ENCODE results near the gene OGT. TPM values are rescaled to one million over a fixed set of nuclear protein-coding genes. Genes with fewer than 3 reads are reported as not detected.

OGT gene
- total RNA-seq, 4 donors from 2014 or later: 72.2 to 139 (median 90.6) TPM

- H3K4me3 ChIP-seq (ENCODE audit: low read depth, poor library complexity, severe bottlenecking): no peak overlapping the region
- no peak for DNase-seq (ENCODE audit: low spot score in 2 of 2)
- intact Hi-C loops (cut with DNase I; ENCODE audit: low total_unique reads): no loop called here
- WGBS, 2 donors: 66 to 93% methylated on average over 2 of the region's 2 CpGs
- TF ChIP-seq, protein P1, sequence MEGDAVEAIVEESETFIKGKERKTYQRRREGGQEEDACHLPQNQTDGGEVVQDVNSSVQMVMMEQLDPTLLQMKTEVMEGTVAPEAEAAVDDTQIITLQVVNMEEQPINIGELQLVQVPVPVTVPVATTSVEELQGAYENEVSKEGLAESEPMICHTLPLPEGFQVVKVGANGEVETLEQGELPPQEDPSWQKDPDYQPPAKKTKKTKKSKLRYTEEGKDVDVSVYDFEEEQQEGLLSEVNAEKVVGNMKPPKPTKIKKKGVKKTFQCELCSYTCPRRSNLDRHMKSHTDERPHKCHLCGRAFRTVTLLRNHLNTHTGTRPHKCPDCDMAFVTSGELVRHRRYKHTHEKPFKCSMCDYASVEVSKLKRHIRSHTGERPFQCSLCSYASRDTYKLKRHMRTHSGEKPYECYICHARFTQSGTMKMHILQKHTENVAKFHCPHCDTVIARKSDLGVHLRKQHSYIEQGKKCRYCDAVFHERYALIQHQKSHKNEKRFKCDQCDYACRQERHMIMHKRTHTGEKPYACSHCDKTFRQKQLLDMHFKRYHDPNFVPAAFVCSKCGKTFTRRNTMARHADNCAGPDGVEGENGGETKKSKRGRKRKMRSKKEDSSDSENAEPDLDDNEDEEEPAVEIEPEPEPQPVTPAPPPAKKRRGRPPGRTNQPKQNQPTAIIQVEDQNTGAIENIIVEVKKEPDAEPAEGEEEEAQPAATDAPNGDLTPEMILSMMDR (IDR thresholded peaks at IDR 0.05): no peak
- TF ChIP-seq POLR2A (IDR thresholded peaks at IDR 0.05): no peak
These were observed 40.7 kb downstream of the OGT start for GRCh38 chrX:71573590-71573989.

DNA sequence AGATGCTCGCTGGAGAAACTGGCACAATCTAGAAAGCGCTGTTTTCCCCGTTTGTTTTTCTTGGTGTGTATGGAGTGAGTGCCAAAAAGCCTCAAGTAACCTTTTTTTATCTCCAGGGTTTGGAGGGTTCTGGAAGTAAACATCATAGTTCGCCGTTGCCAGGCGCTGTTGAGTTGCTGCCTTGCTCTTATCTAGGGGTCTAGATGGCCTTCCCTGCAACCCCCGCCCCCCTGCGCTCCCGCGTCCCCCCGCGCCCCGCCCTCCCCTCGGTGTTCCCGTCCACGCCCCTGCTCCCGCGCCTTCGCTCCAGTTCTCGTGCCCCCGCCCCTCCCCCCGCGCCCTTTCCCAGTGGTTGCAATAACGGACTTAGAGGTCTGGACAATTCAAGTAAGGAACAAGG is 44.8 kb downstream of the OGT start:
- intact Hi-C loops (cut with DNase I; ENCODE audit: low total_unique reads): no loop called here
- TF ChIP-seq, protein P1 (IDR thresholded peaks at IDR 0.05): no peak
- TF ChIP-seq POLR2A (IDR thresholded peaks at IDR 0.05): no peak
- H3K4me3 ChIP-seq (ENCODE audit: low read depth, poor library complexity, severe bottlenecking): no peak overlapping the region
- 87 to 89% methylated on average over 19 to 24 of the region's 24 CpGs for WGBS, 2 donors
- no peak for DNase-seq (ENCODE audit: low spot score in 2 of 2)

GRCh38 chrX:71578253-71579135 is 45.6 kb downstream of the OGT start, which contains the start of gene GCNA:
TSS of gene GCNA (plus strand) at chrX:71578437. CDS start at chrX:71580822, 2,385 bp downstream.
- no peak within 1 kb of the TSS for H3K4me3 ChIP-seq (ENCODE audit: low read depth, poor library complexity, severe bottlenecking)
- 96 to 97% methylated on average over 39 to 48 of the region's 48 CpGs for WGBS, 2 donors
- intact Hi-C loops (cut with DNase I; ENCODE audit: low total_unique reads): no loop called here
- TF ChIP-seq, protein P1 (IDR thresholded peaks at IDR 0.05): no peak
- TF ChIP-seq POLR2A (IDR thresholded peaks at IDR 0.05): no peak
- no peak for DNase-seq (ENCODE audit: low spot score in 2 of 2)

DNA sequence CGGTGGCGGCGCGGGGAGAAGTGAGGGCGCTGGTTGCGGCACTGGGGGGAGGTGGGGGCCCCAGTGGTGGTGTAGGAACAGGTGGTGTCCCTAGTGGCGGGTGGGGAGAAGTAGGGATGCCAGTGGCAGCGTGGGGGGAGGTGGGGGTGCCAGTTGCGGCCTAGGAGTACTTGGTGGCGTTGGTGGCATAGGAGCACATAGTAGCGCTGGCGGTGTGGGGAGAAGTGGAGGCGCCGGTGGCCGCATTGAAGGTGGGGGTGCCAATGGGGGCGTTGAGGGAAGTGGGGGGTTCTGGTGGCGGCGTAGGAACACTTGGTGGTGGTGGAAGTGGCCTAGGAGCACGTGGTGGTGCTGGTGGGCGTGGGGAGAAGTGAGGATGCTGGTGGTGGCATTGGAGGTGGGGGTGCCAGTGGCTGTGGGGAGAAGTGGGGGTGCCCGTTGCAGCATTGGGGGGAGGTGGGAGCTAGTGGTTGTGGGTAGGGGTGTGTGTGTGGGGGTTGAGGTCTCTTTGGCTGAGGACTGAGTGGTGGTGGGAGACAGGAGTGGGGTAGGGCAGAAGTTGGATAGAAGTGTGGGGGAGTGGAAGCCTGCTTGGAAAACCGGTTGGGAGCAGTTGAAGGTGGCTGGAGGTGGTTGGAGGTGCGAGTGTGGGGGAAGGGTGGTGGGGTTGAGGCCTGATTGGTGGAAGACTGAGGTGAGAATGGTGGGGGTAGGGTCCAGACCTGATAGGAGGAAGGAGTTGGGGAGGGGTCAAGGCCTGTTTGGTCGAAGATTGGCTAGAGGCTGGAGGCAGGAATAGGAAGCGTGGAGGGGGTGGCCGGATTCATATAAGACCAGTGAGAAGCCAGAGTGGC is 46.5 kb downstream of the OGT start:
- no peak for TF ChIP-seq POLR2A (IDR thresholded peaks at IDR 0.05)
- TF ChIP-seq, protein P1 (IDR thresholded peaks at IDR 0.05): no peak
- no peak overlapping the region for H3K4me3 ChIP-seq (ENCODE audit: low read depth, poor library complexity, severe bottlenecking)
- DNase-seq (ENCODE audit: low spot score in 2 of 2): no peak
- intact Hi-C loops (cut with DNase I; ENCODE audit: low total_unique reads): no loop called here
- WGBS, 2 donors: 91 to 95% methylated on average over 23 to 26 of the region's 26 CpGs

GRCh38 chrX:71579990-71580380 is 47.1 kb downstream of the OGT start:
- no peak overlapping the region for H3K4me3 ChIP-seq (ENCODE audit: low read depth, poor library complexity, severe bottlenecking)
- intact Hi-C loops (cut with DNase I; ENCODE audit: low total_unique reads): no loop called here
- TF ChIP-seq POLR2A (IDR thresholded peaks at IDR 0.05): no peak
- TF ChIP-seq, protein P1 (IDR thresholded peaks at IDR 0.05): no peak
- no peak for DNase-seq (ENCODE audit: low spot score in 2 of 2)
- WGBS, 2 donors: 88 to 89% methylated on average over 7 of the region's 7 CpGs
